ENCODE results near the gene GPR75.
A peak's percentile ranks its signal among the peaks of the same experiment; 100 is the strongest.
"Not testable (repeated sequence)": the region's sequence is repeated elsewhere in the genome, so short reads cannot be mapped to it uniquely, and the experiment has no call there.

The GPR75 gene

GRCh38 chr2:53863538-53864227 is 3.9 kb upstream of the GPR75 start:
- Mint-ChIP-seq H3K4me3 (no peak overlapping the region), H3K27me3 (ENCODE audit: low read depth) (no peaks in the 10 kb centered on the region), H3K36me3 (ENCODE audit: low read depth) (peaks cover 46% of the 10 kb centered on the region), H3K9me3 (no peaks in the 10 kb centered on the region), H3K4me1 (no peaks in the 10 kb centered on the region), H3K27ac (no peak overlapping the region)
- TF ChIP-seq CTCF (IDR thresholded peaks at IDR 0.05; ENCODE audit: unreplicated experiment in 3 of 3) = no peak

GRCh38 chr2:53861824-53862223 is 2.1 kb upstream of the GPR75 start:
- Mint-ChIP-seq H3K36me3 (ENCODE audit: low read depth) (peaks cover 51% of the 10 kb centered on the region), H3K9me3 (no peaks in the 10 kb centered on the region), H3K4me3 (no peak overlapping the region), H3K27ac (peak overlapping the region in 1 of 3 experiments; percentile 37), H3K4me1 (no peaks in the 10 kb centered on the region), H3K27me3 (ENCODE audit: low read depth) (no peaks in the 10 kb centered on the region)
- TF ChIP-seq CTCF (IDR thresholded peaks at IDR 0.05; ENCODE audit: unreplicated experiment in 3 of 3) = no peak

GRCh38 chr2:53856272-53856671 is 3.5 kb downstream of the GPR75 start:
- peaks cover 52% of the 10 kb centered on the region for H3K36me3 Mint-ChIP-seq (ENCODE audit: low read depth)
- no peaks in the 10 kb centered on the region for H3K27me3 Mint-ChIP-seq (ENCODE audit: low read depth)

GRCh38 chr2:53854678-53855077 is 5.1 kb downstream of the GPR75 start:
- H3K36me3 Mint-ChIP-seq (ENCODE audit: low read depth) = peaks cover 44% of the 10 kb centered on the region
- H3K27me3 Mint-ChIP-seq (ENCODE audit: low read depth) = no peaks in the 10 kb centered on the region
- H3K4me3 Mint-ChIP-seq = no peak overlapping the region
- no peak for TF ChIP-seq CTCF (IDR thresholded peaks at IDR 0.05; ENCODE audit: unreplicated experiment in 3 of 3)
- no peak overlapping the region for H3K27ac Mint-ChIP-seq
- no peaks in the 10 kb centered on the region for H3K4me1 Mint-ChIP-seq
- H3K9me3 Mint-ChIP-seq = no peaks in the 10 kb centered on the region

More at GRCh38 chr2:53856272-53856671, 3.5 kb downstream of the GPR75 start:
- no peak overlapping the region for H3K27ac Mint-ChIP-seq
- H3K4me1 Mint-ChIP-seq = no peaks in the 10 kb centered on the region
- H3K9me3 Mint-ChIP-seq = no peaks in the 10 kb centered on the region
- no peak overlapping the region for H3K4me3 Mint-ChIP-seq
- no peak for TF ChIP-seq CTCF (IDR thresholded peaks at IDR 0.05; ENCODE audit: unreplicated experiment in 3 of 3)

GRCh38 chr2:53852532-53852931 is 7.2 kb downstream of the GPR75 start:
- no peak overlapping the region for H3K4me3 Mint-ChIP-seq
- no peaks in the 10 kb centered on the region for H3K27me3 Mint-ChIP-seq (ENCODE audit: low read depth)
- H3K36me3 Mint-ChIP-seq (ENCODE audit: low read depth) = peaks cover 41% of the 10 kb centered on the region
- no peak for TF ChIP-seq CTCF (IDR thresholded peaks at IDR 0.05; ENCODE audit: unreplicated experiment in 3 of 3)
- no peaks in the 10 kb centered on the region for H3K4me1 Mint-ChIP-seq
- H3K9me3 Mint-ChIP-seq = no peaks in the 10 kb centered on the region
- H3K27ac Mint-ChIP-seq = no peak overlapping the region

GRCh38 chr2:53851052-53851757 is 8.6 kb downstream of the GPR75 start:
- H3K36me3 Mint-ChIP-seq (ENCODE audit: low read depth) = peaks cover 36% of the 10 kb centered on the region
- not testable (repeated sequence) for H3K4me1 Mint-ChIP-seq; H3K9me3 Mint-ChIP-seq; H3K4me3 Mint-ChIP-seq; H3K27ac Mint-ChIP-seq; H3K27me3 Mint-ChIP-seq (ENCODE audit: low read depth)

Measured in nephron (organoid).